Urothelium cell line (cell line): ENCODE data around the gene ADARB1.
A peak's percentile ranks its signal among the peaks of the same experiment; 100 is the strongest.

ENCODE experiments used
- DNase-seq: peaks from one replicate; pipeline ENCODE4 v3.0.0; 2011; ENCODE audit warnings: low spot score, mixed read lengths
- FAIRE-seq: peaks from 2 replicates; lab custom pipeline; 2011; peaks lifted over from hg19 to GRCh38; lab: Jason Lieb, UNC

The ADARB1 gene

GRCh38 chr21:45146801-45147200, 72.4 kb downstream of the ADARB1 start:
- DNase-seq (no peak), FAIRE-seq (no peak)

DNA sequence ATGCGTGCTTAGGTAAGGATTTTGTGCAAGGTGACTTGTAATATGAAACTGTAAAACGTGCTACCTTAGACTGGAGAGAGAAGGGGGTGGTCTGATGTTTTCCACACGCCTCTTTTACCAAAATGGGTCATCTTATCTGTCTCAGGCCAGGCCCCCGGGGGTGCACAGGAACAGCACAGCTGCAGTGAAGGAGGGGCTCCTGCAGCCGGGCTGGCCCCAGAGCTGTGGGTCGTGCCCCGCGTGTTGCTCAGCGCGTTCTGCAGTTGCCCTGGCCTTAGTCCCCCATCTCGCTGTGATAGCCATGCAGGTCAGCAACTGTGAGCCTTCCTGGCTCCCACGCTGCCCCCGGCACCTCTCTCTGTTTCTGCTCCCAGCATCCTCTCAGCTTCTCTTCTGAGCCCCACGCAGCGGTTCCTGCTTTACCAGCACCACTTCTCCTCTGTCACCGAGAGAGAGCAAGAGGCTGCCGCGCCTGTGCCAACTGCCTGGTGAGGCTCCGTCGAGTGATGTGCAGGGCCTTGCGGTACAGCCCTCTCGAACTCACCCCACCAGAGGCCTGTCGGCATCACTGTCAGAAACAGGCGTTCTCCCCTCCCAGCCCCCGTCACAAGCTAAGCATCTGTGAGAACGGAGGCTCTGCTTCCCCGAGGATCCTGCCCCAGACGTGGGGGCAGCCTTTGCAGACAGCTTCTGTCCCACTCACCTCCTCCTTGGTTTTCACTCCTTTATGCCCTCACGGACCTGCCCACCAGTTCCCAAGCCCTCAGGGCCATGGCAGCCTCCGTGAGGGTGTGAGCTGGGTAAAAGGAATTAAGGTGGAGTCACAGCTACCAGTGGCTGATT, 73.3 kb downstream of the ADARB1 start:
- no peak for DNase-seq
- no peak for FAIRE-seq

DNA sequence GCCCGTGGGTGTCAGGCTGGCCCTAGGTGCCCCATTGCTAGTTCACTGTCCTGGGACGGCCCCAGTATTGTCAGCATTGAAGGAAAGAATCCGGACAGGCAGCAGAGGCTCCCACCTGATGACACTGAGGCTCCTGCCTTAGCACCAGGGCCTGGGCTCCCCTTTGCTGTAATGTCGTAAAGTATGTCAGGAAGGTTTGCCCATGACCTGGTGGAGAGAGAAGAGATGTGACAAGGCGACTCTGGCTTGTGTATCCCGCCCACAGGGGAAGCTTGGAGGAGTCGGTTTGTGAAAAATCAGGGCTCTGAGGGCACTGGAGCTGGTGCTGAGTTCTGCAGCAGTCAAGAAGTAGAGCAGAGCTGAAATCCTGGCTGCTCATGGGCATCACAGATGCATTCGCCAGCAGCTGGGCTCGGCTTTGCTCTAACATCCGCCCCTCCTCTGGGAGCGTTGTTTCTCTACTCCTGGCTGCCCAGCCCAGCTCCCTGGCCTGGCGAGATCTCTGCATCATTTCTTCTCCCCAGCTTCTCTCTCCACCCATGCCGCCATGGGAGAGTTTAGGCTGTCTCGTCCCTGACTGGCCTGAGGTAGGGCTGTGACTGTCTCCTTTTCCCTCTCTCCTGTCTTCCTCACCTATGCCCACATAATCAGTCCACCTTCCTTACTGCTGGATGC, 74.1 kb downstream of the ADARB1 start:
- FAIRE-seq (no peak), DNase-seq (no peak)

DNA sequence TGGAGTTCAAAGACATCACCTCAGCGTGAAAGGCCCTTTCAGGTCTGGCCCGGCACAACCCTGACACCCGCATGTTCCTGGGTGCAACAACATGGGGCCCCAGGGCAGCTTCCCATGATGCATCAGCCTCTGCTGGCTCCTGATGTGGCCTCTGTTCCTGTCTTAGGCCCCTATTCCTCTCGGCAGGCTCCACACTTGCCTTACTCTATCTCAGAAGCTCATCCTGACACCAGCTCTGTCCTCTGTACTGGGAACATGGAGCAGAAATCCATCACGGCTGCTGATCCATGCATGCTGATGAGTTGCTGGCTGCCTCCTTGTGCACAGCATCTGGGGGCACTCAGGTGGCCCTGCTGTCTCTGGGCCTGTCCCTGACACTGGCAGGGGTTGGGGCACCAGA, 74.6 kb downstream of the ADARB1 start:
- DNase-seq: no peak
- FAIRE-seq: no peak

- FAIRE-seq (no peak), DNase-seq (no peak)
These were observed 76.3 kb downstream of the ADARB1 start for GRCh38 chr21:45150638-45151131.

GRCh38 chr21:45151445-45152160, 77.2 kb downstream of the ADARB1 start:
- FAIRE-seq: peak; percentile 46
- DNase-seq: no peak

GRCh38 chr21:45152265-45152746, 77.9 kb downstream of the ADARB1 start:
- DNase-seq (no peak), FAIRE-seq (no peak)

DNA sequence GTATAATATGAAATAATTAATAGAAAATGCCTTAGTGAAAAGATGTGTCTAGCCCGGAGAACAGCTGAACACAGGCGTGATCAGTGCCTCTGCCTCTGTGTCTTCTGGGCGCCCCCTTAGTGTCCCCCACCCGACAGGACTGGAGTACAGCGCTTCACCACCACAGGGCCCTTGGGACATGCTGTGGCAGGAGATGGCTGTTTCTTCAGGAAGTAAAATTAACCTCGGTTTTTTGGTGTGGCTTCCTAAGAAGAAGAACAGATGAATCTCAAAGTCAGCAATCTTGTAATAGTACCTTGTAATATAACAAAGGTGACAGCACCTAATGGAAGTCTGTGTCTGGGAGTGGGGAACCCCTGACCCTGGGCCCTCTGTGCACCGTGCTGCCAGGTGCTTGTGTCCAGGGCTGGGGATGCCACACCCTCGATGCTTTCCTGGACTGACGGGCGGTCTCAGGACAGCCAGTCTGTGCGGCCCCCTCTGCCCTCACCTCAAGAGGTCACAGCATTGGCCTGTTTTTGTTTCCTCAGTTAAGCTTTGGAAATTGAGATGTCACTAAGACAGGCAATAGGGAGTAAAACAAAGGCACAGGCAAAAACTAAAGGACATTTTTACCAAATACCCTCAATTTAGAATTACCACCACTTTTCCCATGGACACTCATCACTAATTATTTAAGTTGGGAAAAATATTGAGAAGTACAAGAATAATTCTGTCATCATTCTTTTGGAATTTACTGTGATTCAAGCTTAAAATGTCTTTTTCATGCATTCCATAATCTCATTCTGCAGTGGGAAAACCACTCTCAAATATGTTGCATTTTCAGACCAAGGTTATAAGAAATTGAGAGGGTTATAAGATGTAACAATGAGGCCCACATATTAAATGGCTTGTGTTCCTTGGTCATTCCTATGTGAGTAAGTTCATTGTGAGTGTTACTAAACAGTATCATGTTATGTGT, 79.3 kb downstream of the ADARB1 start:
- FAIRE-seq: no peak

GRCh38 chr21:45154511-45155508, 80.4 kb downstream of the ADARB1 start:
- peak; percentile 8 for DNase-seq
- FAIRE-seq: no peak

More for the DNA sequence above, 79.3 kb downstream of the ADARB1 start:
- DNase-seq: no peak

DNA sequence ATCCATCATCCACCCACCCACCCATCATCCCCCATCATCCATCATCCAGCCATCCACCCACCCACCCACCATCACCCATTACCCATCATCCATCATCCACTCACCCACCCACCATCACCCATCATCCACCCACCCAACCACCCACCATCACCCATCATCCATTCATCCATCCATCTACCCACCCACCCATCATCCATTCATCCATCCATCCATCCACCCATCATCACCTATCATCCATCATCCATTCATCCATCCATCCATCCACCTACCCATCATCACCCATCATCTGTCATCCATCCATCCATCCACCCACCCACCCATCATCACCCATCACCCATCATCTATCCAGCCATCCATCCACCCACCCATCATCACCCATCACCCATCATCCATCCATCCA, 81.5 kb downstream of the ADARB1 start:
- FAIRE-seq: peak; percentile 100
- DNase-seq: no peak

- FAIRE-seq (no peak), DNase-seq (no peak)
These were observed 82.1 kb downstream of the ADARB1 start for GRCh38 chr21:45156459-45156858.

- FAIRE-seq (no peak), DNase-seq (no peak)
These were observed 83.6 kb downstream of the ADARB1 start for GRCh38 chr21:45157932-45158331.

GRCh38 chr21:45158491-45159423, 84.4 kb downstream of the ADARB1 start:
- DNase-seq: no peak
- no peak for FAIRE-seq

DNA sequence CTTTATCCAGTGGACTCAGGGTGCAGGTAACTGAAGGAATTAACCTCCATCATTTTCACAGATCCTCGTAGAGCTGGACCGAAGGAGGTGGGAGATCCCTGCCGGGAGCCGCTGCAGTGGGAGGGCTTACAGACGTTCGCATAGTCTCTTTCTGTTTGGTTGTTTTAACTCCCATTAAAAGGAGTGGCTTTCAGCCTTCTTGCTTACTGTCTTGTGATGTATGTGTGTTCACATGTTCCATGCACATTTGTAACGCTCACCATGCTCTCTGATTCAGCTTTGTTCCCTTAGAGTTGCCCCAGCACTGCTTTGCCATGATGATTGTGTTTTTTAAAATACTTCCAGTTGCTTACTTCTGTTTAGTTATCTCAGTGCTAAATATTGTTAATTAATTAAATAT, 85.8 kb downstream of the ADARB1 start:
- DNase-seq: no peak
- no peak for FAIRE-seq

GRCh38 chr21:45161038-45161945, 86.9 kb downstream of the ADARB1 start:
- FAIRE-seq: no peak

GRCh38 chr21:45162115-45162514, 87.7 kb downstream of the ADARB1 start:
- DNase-seq: no peak
- no peak for FAIRE-seq

More at GRCh38 chr21:45161038-45161945, 86.9 kb downstream of the ADARB1 start:
- no peak for DNase-seq

GRCh38 chr21:45162809-45163208, 88.4 kb downstream of the ADARB1 start:
- FAIRE-seq: no peak

More at GRCh38 chr21:45162809-45163208, 88.4 kb downstream of the ADARB1 start:
- DNase-seq: no peak
